HepG2 (cell line): ENCODE measurements around the gene FRMD6. TPM values are rescaled to one million over a fixed set of nuclear protein-coding genes. Genes with fewer than 3 reads are reported as not detected.

Experiments
- AFF4 ChIP-seq: sonication (generic); formaldehyde crosslinking; IDR thresholded peaks from 2 replicates; pipeline ENCODE4 v1.4.0; 2020; ENCODE audit warnings: missing genetic modification reagents
- ATF7-NPFF ChIP-seq: sonication (generic); formaldehyde crosslinking; IDR thresholded peaks from 2 replicates; pipeline ENCODE4 v1.8.1; 2023; ENCODE audit warnings: mild to moderate bottlenecking, low read depth, missing genetic modification reagents, moderate library complexity
- CBX1 ChIP-seq: IDR thresholded peaks from one replicate; pipeline ENCODE4 v1.6.1; 2016; ENCODE audit warnings: antibody characterized with exemption, low read depth
- EEA1 ChIP-seq: sonication (generic); formaldehyde crosslinking; IDR thresholded peaks from 2 replicates; pipeline ENCODE4 v1.5.1; 2020; ENCODE audit warnings: mild to moderate bottlenecking, missing genetic modification reagents, borderline replicate concordance
- GABPB1 ChIP-seq: IDR thresholded peaks from 2 replicates; pipeline ENCODE4 v1.6.1; 2016; ENCODE audit warnings: mild to moderate bottlenecking, missing genetic modification reagents, moderate library complexity, missing compliant biosample characterization
- MEIS2 ChIP-seq: sonication (generic); formaldehyde crosslinking; IDR thresholded peaks from 2 replicates; pipeline ENCODE4 v1.9.0; 2021; ENCODE audit warnings: mild to moderate bottlenecking, missing genetic modification reagents
- SKIL ChIP-seq: sonication (generic); formaldehyde crosslinking; IDR thresholded peaks from 2 replicates; pipeline ENCODE4 v1.8.0; 2022; ENCODE audit warnings: missing genetic modification reagents, mild to moderate bottlenecking, moderate library complexity, borderline replicate concordance
- TCF12 ChIP-seq, 2 experiments: fragments of 450-650 bp in 1 of 2; sonication (generic) in 1 of 2; formaldehyde crosslinking in 1 of 2; IDR thresholded peaks; 2 replicates each; pipeline versions ENCODE4 v1.6.1 to v1.8.0; 2017 to 2022; ENCODE audit warnings: antibody characterized with exemption in 1 of 2, mild to moderate bottlenecking in 1 of 2, missing genetic modification reagents in 1 of 2, moderate library complexity in 1 of 2
- TRIM24 ChIP-seq: sonication (generic); formaldehyde crosslinking; IDR thresholded peaks from 2 replicates; pipeline ENCODE4 v1.8.0; 2022; ENCODE audit warnings: mild to moderate bottlenecking, missing genetic modification reagents
- UBTF ChIP-seq: sonication (generic); formaldehyde crosslinking; IDR thresholded peaks from 2 replicates; pipeline ENCODE4 v1.4.0; 2020; ENCODE audit warnings: mild to moderate bottlenecking, missing genetic modification reagents
- ZBTB34 ChIP-seq: sonication (generic); formaldehyde crosslinking; IDR thresholded peaks from 2 replicates; pipeline ENCODE4 v1.8.0; 2022; ENCODE audit warnings: mild to moderate bottlenecking, missing genetic modification reagents
- ZFP90 ChIP-seq: sonication (generic); formaldehyde crosslinking; IDR thresholded peaks from 2 replicates; pipeline ENCODE4 v1.8.0; 2022; ENCODE audit warnings: missing genetic modification reagents, mild to moderate bottlenecking, inconsistent platforms, borderline replicate concordance
- ZNF446 ChIP-seq: sonication (generic); formaldehyde crosslinking; IDR thresholded peaks from 2 replicates; pipeline ENCODE4 v1.5.0; 2020; ENCODE audit warnings: mild to moderate bottlenecking, missing genetic modification reagents
- ZNF530 ChIP-seq: sonication (generic); formaldehyde crosslinking; IDR thresholded peaks from 2 replicates; pipeline ENCODE4 v1.5.0; 2020; ENCODE audit warnings: low read depth, mild to moderate bottlenecking, missing genetic modification reagents
- ZNF546 ChIP-seq: sonication (generic); formaldehyde crosslinking; conservative IDR thresholded peaks from 2 replicates; pipeline ENCODE4 v1.8.1; 2023; ENCODE audit warnings: mild to moderate bottlenecking, missing genetic modification reagents
- ZNF597 ChIP-seq: sonication (generic); formaldehyde crosslinking; IDR thresholded peaks from 2 replicates; pipeline ENCODE4 v1.5.0; 2020; ENCODE audit warnings: missing genetic modification reagents
- ZNF703 ChIP-seq: sonication (generic); formaldehyde crosslinking; IDR thresholded peaks from 2 replicates; pipeline ENCODE4 v1.5.1; 2020; ENCODE audit warnings: missing genetic modification reagents, mild to moderate bottlenecking, moderate library complexity, borderline replicate concordance
- polyA plus RNA-seq, 8 experiments: library from polyadenylated mRNA; depleted of rRNA in 3 of 8; stranded (reverse) in 7 of 8; unstranded in 1 of 8; fragments of >200 nt; fragmentation: Illumina TruSeq in 4 of 8; extraction: Trizol in 4 of 8; gene quantifications; 2 replicates each; pipeline versions ENCODE4 v1.2.1 to v1.2.3, GENCODE V29; 2011 to 2016; ENCODE audit warnings: low read depth in 4 of 8, missing spikeins in 1 of 8, mixed read lengths in 1 of 8; ENCODE audit not compliant: insufficient read depth in 1 of 8
- total RNA-seq, 5 experiments: library from RNA; depleted of rRNA; stranded (reverse); fragments of >200 nt; fragmentation: Illumina TruSeq; extraction: Trizol; gene quantifications; 2 replicates each; pipeline ENCODE4 v1.2.3, GENCODE V29; 2016; ENCODE audit warnings: low read depth in 1 of 5

The FRMD6 gene
- total and polyA plus RNA-seq, 2 of the 13 experiments (the other 11 are each of a cell fraction or from before 2014, with no cell fraction given): 2.4 to 5.4 TPM

- TF ChIP-seq TRIM24 (CRISPR knock-in tag) (no peak), CBX1 (no peak), SKIL (CRISPR knock-in tag) (no peak), ZNF546 (CRISPR knock-in tag) (no peak), ZNF446 (CRISPR knock-in tag) (no peak), ZNF530 (no peak), ZNF597 (CRISPR knock-in tag) (no peak), ZFP90 (CRISPR knock-in tag) (no peak), MEIS2 (CRISPR knock-in tag) (no peak), ZNF703 (CRISPR knock-in tag) (no peak), EEA1 (CRISPR knock-in tag) (no peak), UBTF (CRISPR knock-in tag) (peak; percentile 93; the same call in 1 of the 2 replicates), AFF4 (CRISPR knock-in tag) (no peak), TCF12 (IDR thresholded peaks at IDR 0.05) (no peak), TCF12 (CRISPR knock-in tag; IDR thresholded peaks at IDR 0.05) (no peak), GABPB1 (CRISPR knock-in tag) (no peak), ATF7-NPFF (no peak), ZBTB34 (CRISPR knock-in tag) (no peak)
Measured at GRCh38 chr14:51652168-51653078, 713 bp downstream of the FRMD6 start (continued).
